Measurements from ENCODE around the gene ISL2. TPM values are rescaled to one million over a fixed set of nuclear protein-coding genes. Genes with fewer than 3 reads are reported as not detected.

Gene ISL2
- total RNA-seq, 1 experiment from 2014 or later: 4.4 TPM

GRCh38 chr15:76327191-76328105 lies 9.1 kb upstream of the ISL2 start:
- peak; percentile 80 for DNase-seq (ENCODE audit: low read depth)

GRCh38 chr15:76328106-76328696 lies 8.4 kb upstream of the ISL2 start:
- DNase-seq (ENCODE audit: low read depth): no peak

- peak; percentile 52 for DNase-seq (ENCODE audit: low read depth)
These were observed 7.6 kb upstream of the ISL2 start for GRCh38 chr15:76328958-76329357.

DNA sequence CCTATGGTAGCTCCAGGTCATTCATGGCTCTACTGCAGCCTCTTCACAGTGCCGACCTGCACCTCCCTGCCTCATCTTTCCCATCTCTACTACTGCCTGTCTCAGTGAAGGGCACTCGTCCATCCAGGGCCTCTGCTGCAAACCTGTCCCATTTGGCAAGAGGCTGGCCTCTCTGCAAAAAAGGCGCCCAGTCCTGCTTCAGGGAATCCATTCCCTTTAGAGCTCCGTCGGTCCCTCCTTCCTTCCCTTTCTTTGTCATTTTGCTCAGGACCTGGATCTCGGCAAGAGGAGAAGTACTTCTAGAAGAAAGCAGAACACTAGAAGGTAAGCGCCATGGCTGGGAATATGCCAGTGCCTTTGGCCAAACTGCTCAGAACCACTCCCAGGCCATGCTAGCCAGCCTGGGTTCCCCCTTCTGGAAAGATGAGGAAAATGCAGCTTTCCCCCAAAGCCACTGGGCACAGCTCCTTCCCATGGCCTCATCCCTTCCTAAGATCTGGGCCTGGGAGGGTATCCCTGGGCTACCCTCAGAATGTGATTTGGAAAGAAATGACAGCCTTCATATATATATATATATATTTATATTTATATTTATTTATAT lies 6.4 kb upstream of the ISL2 start:
- peak; percentile 67 for DNase-seq (ENCODE audit: low read depth)

DNA sequence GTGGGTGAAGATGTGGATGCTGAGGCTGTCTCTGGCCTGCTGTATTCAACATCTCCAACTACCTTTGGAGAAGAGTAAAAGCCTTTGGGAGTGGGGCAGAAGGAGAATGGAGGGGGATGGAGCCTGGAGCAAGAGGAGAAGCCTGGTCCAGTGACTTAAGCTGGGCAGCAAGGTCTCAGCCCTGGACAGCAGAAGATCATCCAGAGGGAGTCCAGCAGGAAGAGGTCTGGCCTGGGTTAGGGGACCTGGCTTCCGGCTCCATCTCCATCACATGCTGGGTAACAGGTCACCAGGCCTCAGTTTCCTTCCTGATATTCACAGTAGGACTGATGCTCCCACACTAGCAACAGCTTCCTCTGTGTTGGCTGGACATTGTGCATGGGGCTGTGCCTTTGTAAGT lies 3.8 kb upstream of the ISL2 start:
- no peak for DNase-seq (ENCODE audit: low read depth)

- no peak for DNase-seq (ENCODE audit: low read depth)
These were observed 3.3 kb upstream of the ISL2 start for GRCh38 chr15:76333309-76333708.

DNA sequence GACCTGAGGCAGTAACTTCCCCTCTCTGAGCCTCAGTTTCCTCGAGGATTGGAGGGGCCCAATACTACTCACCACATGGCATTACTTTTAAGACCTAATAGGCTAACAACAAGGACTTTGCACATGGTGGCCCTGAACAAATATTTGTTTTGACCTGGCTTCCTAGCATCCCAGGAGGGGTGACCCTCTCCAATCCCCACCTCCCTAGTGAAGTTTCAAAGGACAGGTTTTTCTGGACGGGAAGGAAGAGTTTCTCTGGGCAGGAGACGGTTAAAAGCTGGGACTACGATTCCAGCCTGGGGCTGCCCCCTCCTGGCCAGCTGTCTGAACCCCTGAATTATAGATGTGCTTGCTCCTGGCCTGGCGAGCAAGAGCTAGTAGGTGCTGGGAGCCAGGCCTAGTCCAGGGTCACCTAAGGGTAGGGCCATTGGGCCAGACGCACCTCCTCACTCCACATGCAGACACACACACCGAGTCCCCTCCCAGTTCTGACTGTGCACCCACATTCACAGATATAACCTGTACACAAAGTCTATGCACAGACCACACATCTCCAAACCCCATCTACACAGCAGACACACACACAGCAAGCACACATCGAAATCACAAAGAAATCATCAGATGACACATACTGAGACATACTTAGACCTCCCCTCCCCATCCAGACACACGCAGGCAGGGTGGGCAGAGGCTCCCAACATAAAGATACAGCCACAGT lies 2.7 kb upstream of the ISL2 start:
- DNase-seq (ENCODE audit: low read depth): peak; percentile 30

DNA sequence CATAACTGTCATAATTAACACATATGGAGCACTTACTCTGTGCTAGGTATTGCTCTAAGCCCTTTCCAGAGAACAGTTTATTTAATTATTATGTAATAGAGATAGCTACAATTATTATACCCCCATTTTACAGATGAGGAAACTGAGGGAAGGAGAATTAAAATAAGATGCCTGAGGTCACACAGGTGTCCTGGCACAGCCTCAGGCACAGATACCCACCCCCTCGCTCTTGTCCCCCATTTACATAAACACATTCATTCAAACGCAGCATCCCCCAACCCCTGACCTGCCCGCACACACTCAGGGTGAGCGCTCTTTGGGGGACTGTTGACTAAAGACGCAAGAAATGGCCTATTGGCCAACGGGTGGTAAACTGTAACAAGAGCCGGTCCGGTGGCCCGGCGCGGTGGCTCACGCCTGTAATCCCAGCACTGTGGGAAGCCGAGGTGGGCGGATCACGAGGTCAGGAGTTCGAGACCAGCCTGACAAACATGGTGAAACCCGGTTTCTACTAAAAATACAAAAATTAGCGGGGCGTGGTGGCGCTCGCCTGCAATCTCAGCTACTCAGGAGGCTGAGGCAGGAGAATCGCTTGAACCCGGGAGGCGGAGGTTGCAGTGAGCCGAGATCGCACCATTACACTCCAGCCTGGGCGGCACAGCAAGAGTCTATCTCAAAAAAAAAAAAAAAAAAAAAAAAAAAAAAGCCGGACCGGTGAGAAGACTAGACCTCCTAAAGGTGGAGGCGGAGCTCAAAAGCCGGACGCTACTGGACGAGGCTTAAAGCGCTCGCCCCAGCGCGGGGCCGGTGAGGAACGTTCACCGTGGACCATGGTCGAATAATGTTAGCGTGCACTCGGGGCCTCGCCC lies 1.9 kb upstream of the ISL2 start:
- no peak for DNase-seq (ENCODE audit: low read depth)

GRCh38 chr15:76335307-76336253 lies 993 bp upstream of the ISL2 start:
- no peak for DNase-seq (ENCODE audit: low read depth)

DNA sequence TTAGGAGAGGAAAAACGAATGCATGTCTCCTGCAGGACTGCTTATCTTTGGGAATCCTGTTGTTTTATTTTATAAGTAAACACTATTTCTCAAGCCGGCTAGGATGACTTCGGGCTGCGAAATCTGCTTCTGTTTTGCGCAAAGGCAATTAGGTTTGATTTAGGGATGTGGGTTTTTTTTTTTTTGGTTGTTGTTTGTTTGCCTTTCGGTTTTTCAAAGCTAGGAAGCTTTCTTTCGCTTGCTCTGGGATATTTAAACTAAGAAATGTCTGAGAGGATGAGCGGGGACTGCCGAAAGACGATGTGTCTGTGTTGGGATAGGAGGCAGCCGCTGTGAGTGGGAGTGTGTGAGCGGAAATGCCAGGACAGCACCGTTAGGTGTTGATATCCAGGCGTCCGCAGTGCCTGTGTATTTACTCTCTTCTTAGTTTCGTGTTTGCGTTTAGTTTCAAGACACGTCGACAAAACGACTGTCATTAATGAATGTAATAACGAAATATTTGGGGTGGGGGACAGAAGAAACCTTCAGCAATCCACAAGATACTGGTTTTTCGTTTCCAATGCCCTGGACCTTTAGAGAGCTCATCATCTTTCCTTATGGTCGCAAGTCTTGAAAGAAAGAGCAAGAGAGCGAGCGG lies 604 bp downstream of the ISL2 start:
- DNase-seq (ENCODE audit: low read depth): peak; percentile 50

DNA sequence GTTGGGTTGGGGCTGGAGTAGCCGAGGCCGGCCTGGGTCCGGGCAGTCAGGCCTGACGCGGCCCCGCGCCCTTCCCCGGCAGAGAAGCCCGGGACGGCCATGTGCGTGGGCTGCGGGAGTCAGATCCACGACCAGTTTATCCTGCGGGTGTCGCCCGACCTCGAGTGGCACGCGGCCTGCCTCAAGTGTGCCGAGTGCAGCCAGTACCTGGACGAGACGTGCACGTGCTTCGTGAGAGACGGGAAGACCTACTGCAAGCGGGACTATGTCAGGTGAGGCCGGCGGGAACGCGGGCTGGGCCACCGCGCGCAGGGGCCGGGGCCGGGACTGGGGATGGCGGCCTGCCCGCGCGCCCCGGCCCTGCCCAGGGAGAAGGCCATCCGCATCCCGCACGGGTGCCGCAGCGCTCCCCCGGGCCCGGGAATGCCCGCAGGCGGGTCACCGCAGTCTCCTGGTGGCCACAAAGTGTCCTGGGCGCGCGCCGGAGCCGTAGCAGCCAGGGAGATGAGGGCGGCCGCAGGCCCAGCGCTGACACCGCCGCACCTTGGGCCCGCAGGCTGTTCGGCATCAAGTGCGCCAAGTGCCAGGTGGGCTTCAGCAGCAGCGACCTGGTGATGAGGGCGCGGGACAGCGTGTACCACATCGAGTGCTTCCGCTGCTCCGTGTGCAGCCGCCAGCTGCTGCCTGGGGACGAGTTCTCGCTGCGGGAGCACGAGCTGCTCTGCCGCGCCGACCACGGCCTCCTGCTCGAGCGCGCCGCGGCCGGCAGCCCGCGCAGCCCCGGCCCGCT lies 1.3 kb downstream of the ISL2 start:
- DNase-seq (ENCODE audit: low read depth): no peak

- DNase-seq (ENCODE audit: low read depth): no peak
These were observed 2.1 kb downstream of the ISL2 start for GRCh38 chr15:76338486-76339304.

DNA sequence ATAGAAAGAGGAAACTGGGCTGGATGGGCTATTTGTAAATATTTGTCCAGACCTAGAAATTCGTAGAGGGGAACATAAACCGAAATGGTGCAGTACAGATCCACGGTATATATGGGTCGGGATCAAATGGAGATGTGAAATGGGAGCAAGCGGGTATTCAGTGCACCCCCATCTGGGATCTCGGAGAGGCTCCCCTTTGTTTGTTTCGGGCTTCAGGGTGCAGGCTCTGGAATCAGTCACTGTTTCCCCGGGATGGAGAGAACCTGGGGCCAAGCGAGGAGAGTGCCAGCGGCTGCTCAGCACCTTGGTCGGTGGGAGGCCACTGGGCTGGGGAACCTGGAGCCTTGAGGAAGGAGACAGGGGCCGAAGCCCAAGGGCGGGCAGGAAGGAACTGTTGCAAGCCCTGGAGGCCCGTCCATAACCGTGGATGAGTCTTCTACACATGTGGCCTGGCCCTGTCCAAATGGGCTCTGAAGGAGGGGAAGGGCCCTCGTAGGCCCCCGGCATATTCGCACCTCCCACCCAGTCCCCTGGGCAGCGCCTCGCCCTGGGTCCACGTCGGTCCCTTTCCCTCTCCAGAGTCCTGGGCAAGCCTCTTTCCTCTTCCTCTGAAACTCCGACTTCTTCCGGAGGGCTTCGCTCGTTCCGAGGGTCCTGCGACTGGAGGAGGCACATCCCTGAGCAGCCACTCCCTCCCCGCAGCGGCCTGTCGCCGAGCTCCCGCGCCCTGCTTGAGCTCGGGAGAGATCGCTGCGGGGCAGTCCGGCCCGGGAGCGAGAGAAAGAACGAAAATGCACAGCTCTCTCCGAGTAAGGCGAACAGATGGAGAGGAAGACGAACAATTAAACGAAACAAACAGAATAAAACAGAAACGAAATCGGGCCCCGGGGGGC lies 3.0 kb downstream of the ISL2 start:
- no peak for DNase-seq (ENCODE audit: low read depth)

DNA sequence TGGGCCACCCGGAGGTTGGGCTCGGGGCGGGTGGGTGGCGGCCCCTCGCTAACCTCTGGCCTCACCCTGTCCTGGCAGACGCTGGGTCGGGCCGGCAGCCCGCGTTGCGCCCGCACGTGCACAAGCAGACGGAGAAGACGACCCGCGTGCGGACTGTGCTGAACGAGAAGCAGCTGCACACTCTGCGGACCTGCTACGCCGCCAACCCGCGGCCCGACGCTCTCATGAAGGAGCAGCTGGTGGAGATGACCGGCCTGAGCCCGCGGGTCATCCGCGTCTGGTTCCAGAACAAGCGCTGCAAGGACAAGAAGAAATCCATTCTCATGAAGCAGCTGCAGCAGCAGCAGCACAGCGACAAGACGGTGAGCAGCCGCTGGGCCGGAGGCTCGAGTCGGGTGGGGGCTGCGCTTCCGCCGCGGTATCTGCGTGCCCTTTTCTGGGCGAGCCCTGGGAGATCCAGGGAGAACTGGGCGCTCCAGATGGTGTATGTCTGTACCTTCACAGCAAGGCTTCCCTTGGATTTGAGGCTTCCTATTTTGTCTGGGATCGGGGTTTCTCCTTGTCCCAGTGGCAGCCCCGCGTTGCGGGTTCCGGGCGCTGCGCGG lies 3.7 kb downstream of the ISL2 start:
- DNase-seq (ENCODE audit: low read depth): peak; percentile 20

DNA sequence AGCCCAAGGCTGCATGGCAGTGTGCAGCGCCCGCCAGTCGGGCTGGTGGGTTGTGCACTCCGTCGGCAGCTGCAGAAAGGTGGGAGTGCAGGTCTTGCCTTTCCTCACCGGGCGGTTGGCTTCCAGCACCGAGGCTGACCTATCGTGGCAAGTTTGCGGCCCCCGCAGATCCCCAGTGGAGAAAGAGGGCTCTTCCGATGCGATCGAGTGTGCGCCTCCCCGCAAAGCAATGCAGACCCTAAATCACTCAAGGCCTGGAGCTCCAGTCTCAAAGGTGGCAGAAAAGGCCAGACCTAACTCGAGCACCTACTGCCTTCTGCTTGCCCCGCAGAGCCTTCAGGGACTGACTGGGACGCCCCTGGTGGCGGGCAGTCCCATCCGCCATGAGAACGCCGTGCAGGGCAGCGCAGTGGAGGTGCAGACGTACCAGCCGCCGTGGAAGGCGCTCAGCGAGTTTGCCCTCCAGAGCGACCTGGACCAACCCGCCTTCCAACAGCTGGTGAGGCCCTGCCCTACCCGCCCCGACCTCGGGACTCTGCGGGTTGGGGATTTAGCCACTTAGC lies 4.3 kb downstream of the ISL2 start:
- no peak for DNase-seq (ENCODE audit: low read depth)

Measured in M059J (cell line).